ENCODE data around the gene ZDHHC8.
A peak's percentile ranks its signal among the peaks of the same experiment; 100 is the strongest.

The ZDHHC8 gene

GRCh38 chr22:20115691-20116375 lies 15.8 kb upstream of the ZDHHC8 start, which contains the start of gene RANBP1:
RANBP1 (plus strand) TSS chr22:20116104; CDS start chr22:20116185, 81 bp downstream.
- DNase-seq (ENCODE audit: low read depth) = no peak
- TF ChIP-seq MAX (IDR thresholded peaks at IDR 0.05; ENCODE audit: low read depth, low read length) = no peak
- TF ChIP-seq MYC (IDR thresholded peaks at IDR 0.05; ENCODE audit: low read depth, low read length) = no peak
- TF ChIP-seq POLR2A (IDR thresholded peaks at IDR 0.05; ENCODE audit: extremely low read depth, insufficient read length) = no peak
- TF ChIP-seq CTCF (IDR thresholded peaks at IDR 0.05; ENCODE audit: low read depth, low read length) = no peak
- peak within 1 kb of the TSS; percentile 85 for H3K4me3 ChIP-seq (ENCODE audit: low read depth, low read length)

- H3K4me3 ChIP-seq (ENCODE audit: low read depth, low read length) = peak overlapping the region; percentile 85
- no peak for DNase-seq (ENCODE audit: low read depth)
- TF ChIP-seq CTCF (IDR thresholded peaks at IDR 0.05; ENCODE audit: low read depth, low read length) (no peak), MYC (IDR thresholded peaks at IDR 0.05; ENCODE audit: low read depth, low read length) (no peak), POLR2A (IDR thresholded peaks at IDR 0.05; ENCODE audit: extremely low read depth, insufficient read length) (no peak), MAX (IDR thresholded peaks at IDR 0.05; ENCODE audit: low read depth, low read length) (no peak)
Measured at GRCh38 chr22:20116376-20116950, 15.1 kb upstream of the ZDHHC8 start.

GRCh38 chr22:20116951-20117632 lies 14.5 kb upstream of the ZDHHC8 start, which contains the start of gene TRMT2A:
TRMT2A (minus strand) TSS chr22:20117226; CDS start chr22:20116906, 320 bp downstream.
- H3K4me3 ChIP-seq (ENCODE audit: low read depth, low read length) = peak within 1 kb of the TSS; percentile 99
- peak; percentile 99 for DNase-seq (ENCODE audit: low read depth)
- TF ChIP-seq MAX (IDR thresholded peaks at IDR 0.05; ENCODE audit: low read depth, low read length) = peak; percentile 61; the same call in 1 of the 2 replicates
- TF ChIP-seq MYC (IDR thresholded peaks at IDR 0.05; ENCODE audit: low read depth, low read length) = peak; percentile 92
- TF ChIP-seq CTCF (IDR thresholded peaks at IDR 0.05; ENCODE audit: low read depth, low read length) = no peak

GRCh38 chr22:20117633-20118299 lies 13.8 kb upstream of the ZDHHC8 start:
- H3K4me3 ChIP-seq (ENCODE audit: low read depth, low read length) = peak overlapping the region; percentile 99
- TF ChIP-seq MAX (IDR thresholded peaks at IDR 0.05; ENCODE audit: low read depth, low read length) (no peak), CTCF (IDR thresholded peaks at IDR 0.05; ENCODE audit: low read depth, low read length) (no peak), MYC (IDR thresholded peaks at IDR 0.05; ENCODE audit: low read depth, low read length) (no peak), POLR2A (IDR thresholded peaks at IDR 0.05; ENCODE audit: extremely low read depth, insufficient read length) (no peak)
- peak; percentile 42 for DNase-seq (ENCODE audit: low read depth)

- H3K4me3 ChIP-seq (ENCODE audit: low read depth, low read length) = peak overlapping the region; percentile 99
- no peak for DNase-seq (ENCODE audit: low read depth)
Measured at GRCh38 chr22:20118300-20119020, 13.1 kb upstream of the ZDHHC8 start.

More at GRCh38 chr22:20118300-20119020, 13.1 kb upstream of the ZDHHC8 start:
- TF ChIP-seq MYC (IDR thresholded peaks at IDR 0.05; ENCODE audit: low read depth, low read length) (no peak), MAX (IDR thresholded peaks at IDR 0.05; ENCODE audit: low read depth, low read length) (no peak), POLR2A (IDR thresholded peaks at IDR 0.05; ENCODE audit: extremely low read depth, insufficient read length) (no peak), CTCF (IDR thresholded peaks at IDR 0.05; ENCODE audit: low read depth, low read length) (no peak)
